Activated naive CD4-positive, alpha-beta T cell treated with anti-CD3 and anti-CD28 coated beads, Interleukin-2, amount 50 U/mL, for 24 hours (primary cell): Measurements from ENCODE around the gene COMMD2.

Experiments used
- H3K27ac Mint-ChIP-seq: one replicate; pipeline ENCODE4 v1.8.0; 2021; ENCODE audit warnings: mild to moderate bottlenecking, mixed read lengths
- H3K27me3 Mint-ChIP-seq: one replicate; pipeline ENCODE4 v1.8.0; 2021; ENCODE audit warnings: mixed read lengths
- H3K36me3 Mint-ChIP-seq: one replicate; pipeline ENCODE4 v1.8.0; 2021; ENCODE audit warnings: mixed read lengths
- H3K4me1 Mint-ChIP-seq: one replicate; pipeline ENCODE4 v1.8.0; 2021; ENCODE audit warnings: mixed read lengths
- H3K4me3 Mint-ChIP-seq: one replicate; pipeline ENCODE4 v1.8.0; 2021; ENCODE audit warnings: mild to moderate bottlenecking, mixed read lengths
- H3K9me3 Mint-ChIP-seq: one replicate; pipeline ENCODE4 v1.8.0; 2021; ENCODE audit warnings: mixed read lengths

COMMD2 gene

DNA sequence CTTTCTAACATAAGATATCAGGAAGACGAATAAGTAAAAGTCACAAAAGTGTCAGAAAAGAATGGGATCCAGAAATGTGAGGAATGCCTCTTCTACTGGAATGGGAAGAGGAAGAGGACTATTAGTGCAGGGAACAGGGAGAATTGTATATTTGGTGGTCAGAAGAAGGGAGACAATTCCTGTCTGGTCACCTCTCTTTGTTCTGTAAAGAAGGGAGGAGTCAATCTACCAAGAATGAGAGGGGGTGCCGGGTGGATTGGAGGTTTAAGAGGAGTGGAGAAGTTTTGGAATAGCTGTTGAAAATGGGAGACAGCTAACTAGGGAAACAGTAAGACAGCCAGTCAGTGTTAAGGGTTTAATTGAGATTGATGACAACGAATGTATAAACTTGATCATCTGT, 20.1 kb downstream of the COMMD2 start:
- Mint-ChIP-seq H3K9me3 (no peaks in the 10 kb centered on the region), H3K36me3 (no peaks in the 10 kb centered on the region), H3K4me3 (no peak overlapping the region)

DNA sequence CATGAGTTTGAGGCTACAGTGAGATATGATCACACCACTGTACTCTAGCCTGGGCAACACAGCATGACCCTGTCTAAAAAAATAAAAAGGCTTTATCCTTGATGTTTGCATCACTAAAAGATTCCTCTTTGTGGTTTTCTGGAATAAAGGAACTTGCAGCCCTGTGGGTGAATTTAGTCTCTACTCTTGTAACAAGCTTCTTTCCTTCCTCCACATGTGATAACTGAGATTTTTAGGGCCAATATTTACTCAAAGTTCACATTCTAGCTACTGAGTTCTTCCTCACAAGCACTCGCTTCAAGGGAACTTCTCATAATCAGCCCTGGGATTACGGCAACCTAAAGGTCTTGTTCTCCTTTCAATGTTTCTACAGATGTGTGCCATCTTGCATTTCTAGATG, 24.6 kb downstream of the COMMD2 start:
- no peak overlapping the region for H3K4me3 Mint-ChIP-seq
- no peak overlapping the region for H3K27ac Mint-ChIP-seq
- no peaks in the 10 kb centered on the region for H3K4me1 Mint-ChIP-seq
- H3K9me3 Mint-ChIP-seq = peaks cover 2% of the 10 kb centered on the region
- peaks cover 4% of the 10 kb centered on the region for H3K36me3 Mint-ChIP-seq
- no peaks in the 10 kb centered on the region for H3K27me3 Mint-ChIP-seq

More for the DNA sequence above, 20.1 kb downstream of the COMMD2 start:
- H3K27me3 Mint-ChIP-seq = no peaks in the 10 kb centered on the region
- no peak overlapping the region for H3K27ac Mint-ChIP-seq
- H3K4me1 Mint-ChIP-seq = no peaks in the 10 kb centered on the region

DNA sequence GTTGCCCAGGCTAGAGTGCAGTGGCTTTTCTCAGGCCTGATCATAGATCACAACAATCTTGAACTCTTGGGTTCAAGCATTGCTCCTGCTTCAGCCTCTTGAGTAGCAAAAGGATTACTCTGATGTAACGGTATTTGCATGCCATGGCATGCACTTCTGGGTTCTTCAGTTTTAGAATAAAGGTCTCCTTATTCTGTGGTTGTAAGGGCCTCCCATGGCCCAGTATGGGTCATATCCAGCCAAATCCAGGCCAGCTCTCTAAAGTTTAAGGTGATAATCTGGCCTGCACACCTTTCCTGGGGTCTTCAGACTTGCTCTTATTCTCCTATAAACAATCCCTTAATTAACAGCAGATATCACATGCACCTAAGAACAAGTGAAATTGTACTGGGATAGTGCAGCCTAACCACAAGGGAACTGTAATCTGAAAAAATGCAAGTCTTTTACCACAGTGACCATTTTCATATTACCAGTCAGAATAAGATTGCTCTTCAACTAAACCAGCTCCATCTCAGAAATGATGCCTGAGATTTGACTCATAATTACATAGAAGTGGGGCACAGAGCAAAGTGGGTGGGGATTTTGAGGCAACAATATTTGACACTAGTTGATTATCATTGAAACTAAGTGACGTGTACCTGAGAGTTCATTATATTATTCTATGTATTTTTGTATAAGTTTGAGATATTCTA, 25.4 kb downstream of the COMMD2 start:
- H3K27me3 Mint-ChIP-seq = no peaks in the 10 kb centered on the region
- H3K27ac Mint-ChIP-seq = no peak overlapping the region
- no peak overlapping the region for H3K4me3 Mint-ChIP-seq
- H3K4me1 Mint-ChIP-seq = no peaks in the 10 kb centered on the region
- H3K9me3 Mint-ChIP-seq = peaks cover 10% of the 10 kb centered on the region
- H3K36me3 Mint-ChIP-seq = peaks cover 4% of the 10 kb centered on the region

DNA sequence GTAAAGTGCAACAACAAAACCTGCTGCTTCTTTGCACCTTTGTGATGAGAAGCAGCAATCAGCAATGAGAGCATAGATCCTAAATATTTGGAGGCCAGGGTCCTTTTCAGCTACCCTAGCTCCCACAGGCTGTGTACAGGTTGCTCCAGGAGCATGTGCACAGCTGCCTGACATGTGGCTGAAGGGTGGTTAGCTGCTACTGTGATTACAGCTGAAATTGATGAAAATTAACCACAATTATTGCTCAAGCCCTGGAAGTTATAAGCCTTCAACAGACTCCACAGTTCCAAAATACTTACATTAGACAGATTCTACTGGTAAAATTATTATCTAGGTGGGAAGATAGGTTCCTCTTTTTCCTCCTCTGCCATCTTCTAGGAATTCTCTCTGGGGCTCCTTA, 28.5 kb downstream of the COMMD2 start:
- Mint-ChIP-seq H3K9me3 (peaks cover 22% of the 10 kb centered on the region), H3K36me3 (peaks cover 4% of the 10 kb centered on the region), H3K27ac (no peak overlapping the region), H3K27me3 (no peaks in the 10 kb centered on the region), H3K4me1 (no peaks in the 10 kb centered on the region), H3K4me3 (no peak overlapping the region)

DNA sequence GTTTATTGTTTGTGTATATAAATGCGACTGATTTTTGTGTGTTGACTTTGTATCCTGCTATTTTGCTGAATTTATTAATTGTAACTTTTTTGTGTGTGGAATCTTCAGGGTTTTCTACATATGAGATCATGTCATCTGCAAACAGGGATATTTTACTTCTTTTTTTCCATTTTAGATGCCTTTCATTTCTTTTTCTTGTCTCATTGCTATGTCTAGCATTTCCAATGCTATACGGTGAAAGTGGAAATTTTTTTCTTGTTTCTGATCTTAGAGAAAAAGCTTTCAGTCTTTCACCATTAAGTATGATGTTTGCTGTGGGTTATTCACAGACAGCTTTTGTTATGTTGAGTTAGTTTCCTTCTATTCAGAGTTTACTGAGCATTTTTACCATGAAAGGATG, 31.4 kb downstream of the COMMD2 start:
- Mint-ChIP-seq H3K27me3 (no peaks in the 10 kb centered on the region), H3K4me1 (no peaks in the 10 kb centered on the region), H3K9me3 (peaks cover 22% of the 10 kb centered on the region), H3K36me3 (peaks cover 4% of the 10 kb centered on the region), H3K27ac (no peak overlapping the region), H3K4me3 (no peak overlapping the region)

DNA sequence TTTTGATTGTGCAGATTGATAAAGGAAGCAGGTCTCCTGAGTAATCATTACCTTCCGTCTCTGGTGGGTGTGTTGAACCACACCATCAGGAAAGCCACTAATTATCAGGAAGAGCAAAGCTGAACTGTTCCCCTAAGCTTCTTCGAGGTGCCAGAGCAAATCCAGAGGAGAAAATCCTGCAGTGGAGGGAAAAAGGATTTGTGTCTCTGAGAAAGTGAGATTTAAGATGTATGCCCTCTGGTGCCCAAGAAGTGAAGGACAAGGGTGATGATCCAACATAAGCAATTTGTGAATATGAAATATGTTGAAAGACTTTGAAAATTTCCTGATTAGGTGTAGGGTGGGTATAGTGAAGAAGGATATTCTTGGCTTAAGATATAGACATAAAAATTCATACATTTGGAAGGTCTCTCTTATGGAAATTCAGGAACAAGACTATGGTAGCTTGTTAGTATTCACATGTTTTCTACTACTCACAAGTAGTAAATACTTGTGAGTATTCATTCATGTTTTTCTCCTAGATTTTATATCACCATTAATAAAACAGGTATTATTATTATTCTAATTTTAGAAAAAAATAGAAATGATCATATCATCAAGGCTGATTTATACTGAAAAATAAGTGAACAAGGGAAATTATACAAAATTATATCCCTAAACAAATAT, 34.8 kb downstream of the COMMD2 start:
- no peaks in the 10 kb centered on the region for H3K36me3 Mint-ChIP-seq
- H3K27ac Mint-ChIP-seq = no peak overlapping the region

DNA sequence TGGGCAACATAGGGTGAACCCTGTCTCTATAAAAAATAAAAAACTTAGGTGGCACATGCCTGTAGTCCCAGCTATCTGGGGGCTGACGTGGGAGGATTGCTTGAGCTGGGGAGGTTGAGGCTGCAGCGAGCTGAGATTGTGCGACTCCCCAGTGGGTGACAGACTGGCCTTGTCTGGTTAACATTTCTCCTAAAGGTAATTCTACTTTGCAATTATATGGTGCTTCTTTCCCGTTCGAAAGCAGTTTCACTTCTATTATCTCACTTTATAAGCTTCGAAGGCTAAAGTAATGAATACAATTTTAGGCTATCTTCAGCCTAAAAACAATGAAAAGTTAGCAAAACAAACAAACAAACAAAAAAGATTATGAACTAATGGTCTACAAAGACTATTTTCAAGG, 35.3 kb downstream of the COMMD2 start:
- no peak overlapping the region for H3K4me3 Mint-ChIP-seq
- no peaks in the 10 kb centered on the region for H3K27me3 Mint-ChIP-seq
- no peaks in the 10 kb centered on the region for H3K36me3 Mint-ChIP-seq

More for the DNA sequence above, 34.8 kb downstream of the COMMD2 start:
- H3K4me1 Mint-ChIP-seq = no peaks in the 10 kb centered on the region
- no peaks in the 10 kb centered on the region for H3K27me3 Mint-ChIP-seq
- peaks cover 18% of the 10 kb centered on the region for H3K9me3 Mint-ChIP-seq
- H3K4me3 Mint-ChIP-seq = no peak overlapping the region

DNA sequence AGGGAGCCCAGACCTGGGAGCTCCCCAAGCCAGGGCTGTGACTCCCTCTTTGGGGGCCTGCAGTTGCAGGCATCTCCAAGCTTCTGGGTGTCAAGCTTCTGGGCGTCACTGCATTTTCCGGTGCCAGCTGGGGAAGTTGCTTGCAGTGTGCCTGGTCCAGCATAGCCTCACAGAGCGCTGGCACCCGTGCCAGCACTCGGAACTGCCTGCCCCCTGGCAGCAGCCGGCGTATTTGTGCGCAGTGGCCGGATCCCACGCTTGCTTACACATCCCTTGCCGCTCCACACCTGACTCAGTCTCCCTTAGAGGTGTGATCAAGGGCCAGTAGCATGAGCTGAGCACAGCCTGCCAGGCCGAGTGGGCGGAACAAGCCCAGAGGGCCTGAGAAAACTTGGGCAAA, 37.0 kb downstream of the COMMD2 start:
- Mint-ChIP-seq H3K36me3 (no peaks in the 10 kb centered on the region), H3K27me3 (no peaks in the 10 kb centered on the region), H3K27ac (no peak overlapping the region), H3K9me3 (no peaks in the 10 kb centered on the region), H3K4me1 (no peaks in the 10 kb centered on the region), H3K4me3 (no peak overlapping the region)

More for the DNA sequence above, 35.3 kb downstream of the COMMD2 start:
- Mint-ChIP-seq H3K27ac (no peak overlapping the region), H3K9me3 (peaks cover 13% of the 10 kb centered on the region), H3K4me1 (no peaks in the 10 kb centered on the region)

DNA sequence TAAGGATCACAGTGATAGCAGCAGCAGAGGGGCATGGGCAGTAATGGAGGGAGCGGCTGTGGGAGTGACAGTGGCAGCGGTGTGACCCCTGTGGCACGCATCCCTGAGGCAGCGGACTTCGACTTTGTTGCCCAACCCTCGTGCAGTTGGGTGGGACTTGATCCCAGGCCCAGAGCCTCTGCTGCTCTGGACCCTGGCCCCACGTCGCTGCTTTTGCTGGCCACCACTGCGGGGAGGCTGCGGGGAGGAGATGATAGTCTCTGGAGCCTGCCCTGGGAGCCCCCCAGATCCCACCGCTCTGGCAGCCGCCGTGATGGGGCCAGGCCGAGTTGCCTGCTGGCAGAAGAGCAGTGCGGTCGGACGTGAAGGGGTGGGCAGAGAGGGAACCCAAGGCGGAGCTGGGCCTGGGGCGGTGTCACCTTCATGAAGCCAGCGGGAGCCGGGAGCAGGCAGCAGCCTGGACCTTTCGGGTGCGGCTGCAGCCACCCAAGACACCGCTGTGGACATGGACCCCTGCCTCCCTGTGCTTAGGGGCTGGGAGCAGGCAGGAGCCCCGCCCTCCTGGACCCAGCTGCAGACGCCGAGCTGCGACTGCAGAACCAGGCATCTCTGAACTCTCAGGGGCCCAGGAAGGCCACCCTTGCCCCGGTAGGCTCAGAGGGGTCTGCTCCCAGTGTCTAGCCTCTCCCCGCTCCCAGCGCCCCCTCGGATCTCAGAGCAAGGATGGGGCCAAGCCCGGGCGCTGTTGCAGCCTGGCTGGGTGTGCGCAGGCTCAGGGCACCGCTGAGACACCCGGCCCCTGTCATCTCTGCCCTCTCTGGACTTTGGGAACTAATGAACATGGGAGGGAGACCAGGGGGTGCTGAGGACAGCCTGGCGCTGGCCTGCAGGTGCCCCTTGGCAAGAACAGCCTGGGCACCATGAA, 38.3 kb downstream of the COMMD2 start:
- Mint-ChIP-seq H3K36me3 (no peaks in the 10 kb centered on the region), H3K4me3 (no peak overlapping the region), H3K27me3 (no peaks in the 10 kb centered on the region), H3K9me3 (no peaks in the 10 kb centered on the region), H3K27ac (no peak overlapping the region), H3K4me1 (no peaks in the 10 kb centered on the region)

DNA sequence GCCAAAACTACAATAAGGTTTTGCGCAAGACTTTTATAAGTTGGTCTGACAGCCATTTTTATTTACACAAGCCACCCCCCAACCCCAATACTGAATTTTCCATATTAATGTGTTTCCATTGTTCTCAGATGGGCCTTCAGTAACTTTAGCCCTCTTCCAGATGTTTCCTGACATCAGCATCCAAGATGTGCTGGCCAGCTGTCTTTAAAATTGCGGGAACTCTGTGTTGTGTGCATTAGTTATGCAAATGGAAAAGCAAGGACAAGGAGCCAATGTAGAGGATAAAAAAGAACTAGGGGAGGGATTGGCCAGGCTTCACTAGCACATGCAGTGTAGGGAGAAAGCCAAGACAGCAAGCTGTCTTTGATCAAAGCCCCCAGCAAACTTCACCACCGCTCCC, 45.4 kb downstream of the COMMD2 start:
- Mint-ChIP-seq H3K9me3 (no peaks in the 10 kb centered on the region), H3K36me3 (no peaks in the 10 kb centered on the region), H3K4me1 (no peaks in the 10 kb centered on the region), H3K27ac (no peak overlapping the region), H3K27me3 (no peaks in the 10 kb centered on the region), H3K4me3 (no peak overlapping the region)

DNA sequence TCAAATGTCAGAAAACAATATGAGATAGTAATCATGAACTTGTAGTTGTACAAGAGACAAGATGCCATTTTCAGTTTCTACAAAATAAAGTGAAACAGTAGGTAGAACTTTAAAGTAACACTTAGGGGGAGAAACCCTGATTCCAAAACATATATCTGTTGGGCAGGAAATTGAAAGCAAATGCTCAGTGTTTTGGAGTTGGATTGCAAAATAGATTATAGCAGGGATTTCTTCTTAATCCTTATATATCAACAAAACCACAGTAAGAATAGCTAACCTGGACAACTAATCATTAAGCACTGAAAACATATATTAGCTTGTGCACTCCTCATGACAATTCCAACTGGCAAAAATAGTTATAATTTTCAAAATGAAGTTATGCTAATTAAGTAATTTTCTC, 46.9 kb downstream of the COMMD2 start:
- no peaks in the 10 kb centered on the region for H3K9me3 Mint-ChIP-seq
- H3K4me3 Mint-ChIP-seq = no peak overlapping the region
- no peaks in the 10 kb centered on the region for H3K27me3 Mint-ChIP-seq
- H3K4me1 Mint-ChIP-seq = no peaks in the 10 kb centered on the region
- H3K27ac Mint-ChIP-seq = no peak overlapping the region
- H3K36me3 Mint-ChIP-seq = no peaks in the 10 kb centered on the region

DNA sequence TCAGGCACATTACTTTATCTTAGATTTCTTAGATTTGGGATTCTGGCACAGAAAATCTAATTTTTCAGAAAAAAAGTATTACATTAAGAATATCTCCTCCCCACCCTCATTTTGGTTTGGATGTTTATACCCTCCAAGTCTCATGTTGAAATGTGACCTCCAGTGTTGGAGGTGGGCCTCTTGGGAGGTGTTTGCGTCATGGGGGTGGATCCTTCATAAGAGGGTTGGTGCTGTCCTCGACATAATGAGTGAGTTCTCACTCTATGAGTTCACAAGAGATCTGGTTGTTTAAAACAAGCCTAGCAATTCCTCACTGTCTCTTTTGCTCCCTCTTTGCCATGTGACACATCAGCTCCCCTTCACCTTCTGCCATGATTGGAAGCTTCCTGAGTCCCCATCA, 48.8 kb downstream of the COMMD2 start:
- Mint-ChIP-seq H3K27me3 (no peaks in the 10 kb centered on the region), H3K4me1 (no peaks in the 10 kb centered on the region), H3K27ac (no peak overlapping the region), H3K36me3 (peaks cover 2% of the 10 kb centered on the region), H3K4me3 (no peak overlapping the region), H3K9me3 (peaks cover 5% of the 10 kb centered on the region)

DNA sequence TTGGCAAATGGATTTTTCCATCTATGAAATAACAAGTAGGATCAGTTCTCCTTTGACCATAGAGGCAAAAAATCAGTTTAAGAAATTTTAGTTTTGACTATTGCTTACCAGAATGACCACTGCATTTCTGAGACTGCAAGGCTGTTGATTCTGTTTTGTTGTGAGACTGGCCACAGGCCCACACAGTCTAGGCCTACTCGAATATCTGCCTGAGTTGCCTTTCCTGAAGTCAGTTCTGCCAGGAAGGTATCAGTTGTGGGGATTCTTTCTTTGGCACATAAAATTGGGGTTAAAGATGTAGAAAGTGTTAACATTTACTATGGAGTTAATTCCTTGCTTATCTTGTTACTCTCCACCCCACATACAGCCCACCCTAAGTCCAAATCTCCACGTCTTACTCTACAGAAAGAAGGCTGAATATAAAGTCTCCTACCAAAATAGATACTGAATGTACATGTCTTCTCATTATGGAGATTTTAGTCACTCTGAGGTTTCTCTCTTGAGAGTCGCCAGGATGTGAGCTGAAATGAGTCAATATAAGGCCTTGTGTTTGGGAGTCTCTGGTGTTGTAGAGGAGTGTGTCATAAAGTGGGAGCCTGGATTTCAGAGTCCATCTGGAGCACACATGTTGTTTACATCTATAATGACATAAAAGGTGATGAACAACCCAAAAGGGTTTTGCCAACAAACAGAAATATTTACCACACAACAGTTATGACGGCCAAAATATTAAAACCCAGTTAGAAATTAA, 49.4 kb downstream of the COMMD2 start:
- no peak overlapping the region for H3K27ac Mint-ChIP-seq
- H3K36me3 Mint-ChIP-seq = peaks cover 2% of the 10 kb centered on the region
- no peak overlapping the region for H3K4me3 Mint-ChIP-seq
- H3K27me3 Mint-ChIP-seq = no peaks in the 10 kb centered on the region
- peaks cover 5% of the 10 kb centered on the region for H3K9me3 Mint-ChIP-seq
- no peaks in the 10 kb centered on the region for H3K4me1 Mint-ChIP-seq

DNA sequence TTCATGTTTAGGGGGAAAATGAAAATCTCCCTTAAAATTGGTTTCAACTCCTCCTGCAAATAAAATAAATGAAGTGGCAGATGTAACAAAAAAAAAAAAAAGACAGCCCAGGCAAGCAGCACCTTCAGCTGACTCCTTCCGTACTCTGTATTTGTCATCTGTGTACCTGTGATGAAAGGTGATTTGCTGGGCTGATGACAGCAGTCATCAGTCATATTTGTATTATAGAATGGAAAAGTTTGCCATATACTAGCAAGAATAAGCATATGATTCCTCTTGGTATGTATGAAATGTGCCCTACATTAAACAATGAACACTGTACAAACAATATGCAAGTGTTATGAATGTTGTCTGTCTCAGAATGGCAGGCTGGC, 50.3 kb downstream of the COMMD2 start:
- no peaks in the 10 kb centered on the region for H3K27me3 Mint-ChIP-seq
- H3K4me1 Mint-ChIP-seq = no peaks in the 10 kb centered on the region
- no peak overlapping the region for H3K27ac Mint-ChIP-seq
- peaks cover 7% of the 10 kb centered on the region for H3K9me3 Mint-ChIP-seq
- H3K4me3 Mint-ChIP-seq = no peak overlapping the region
- H3K36me3 Mint-ChIP-seq = peaks cover 2% of the 10 kb centered on the region

DNA sequence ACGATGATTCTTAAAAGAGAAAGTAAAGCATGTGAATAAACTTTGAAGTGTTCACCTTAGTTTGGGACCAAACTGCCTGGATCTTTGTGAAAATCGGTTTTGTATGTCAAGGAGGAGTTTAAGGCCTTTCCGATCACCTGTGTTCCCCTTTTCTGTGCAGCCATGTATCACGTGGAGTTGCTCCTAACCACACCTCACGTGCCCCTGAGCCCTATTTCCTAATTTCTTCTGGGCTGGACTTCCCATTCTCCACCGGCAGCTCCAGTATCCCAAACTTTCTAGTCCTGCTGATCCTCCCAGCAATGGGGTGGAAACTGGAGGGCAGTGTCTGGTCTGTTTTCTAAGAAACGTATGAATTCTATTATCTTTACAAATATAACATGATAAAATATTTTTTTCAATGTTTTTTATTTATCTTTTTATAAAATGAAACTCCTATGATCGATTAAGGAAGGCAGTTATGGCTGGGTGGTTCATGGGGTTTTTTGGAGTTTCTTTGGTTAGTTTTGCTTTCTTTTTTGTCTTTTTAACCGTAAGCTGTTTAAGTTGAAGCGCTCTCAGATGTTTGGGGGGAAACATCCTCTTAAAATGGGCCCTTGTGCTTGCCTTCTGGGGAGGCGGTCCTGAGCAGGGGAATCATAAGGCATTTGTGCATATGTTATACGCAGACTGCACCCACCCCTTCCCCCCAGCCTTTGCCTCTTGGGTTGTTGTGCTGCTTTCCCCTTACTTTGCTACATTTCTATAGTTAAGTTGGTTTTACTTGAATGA, 50.9 kb downstream of the COMMD2 start:
- Mint-ChIP-seq H3K27ac (peak overlapping the region; percentile 18), H3K9me3 (peaks cover 13% of the 10 kb centered on the region), H3K4me1 (no peaks in the 10 kb centered on the region), H3K4me3 (no peak overlapping the region), H3K36me3 (peaks cover 2% of the 10 kb centered on the region), H3K27me3 (no peaks in the 10 kb centered on the region)
